HG02759 (cell line): ENCODE measurements around the gene SH3RF1.

Experiments
- ATAC-seq: cut with Tn5 transposase; IDR thresholded peaks from one replicate; pipeline ENCODE4 v1.9.1; 2021; ENCODE audit warnings: mild to moderate bottlenecking, moderate library complexity; ENCODE audit not compliant: unreplicated experiment

The SH3RF1 gene

GRCh38 chr4:169139021-169139420, 131.7 kb downstream of the SH3RF1 start:
- ATAC-seq, result no peak

- ATAC-seq, result no peak
These were observed 133.2 kb downstream of the SH3RF1 start for GRCh38 chr4:169137558-169137920.

GRCh38 chr4:169136796-169137557, 133.8 kb downstream of the SH3RF1 start:
- no peak for ATAC-seq

GRCh38 chr4:169136330-169136729, 134.4 kb downstream of the SH3RF1 start:
- ATAC-seq, result no peak

GRCh38 chr4:169135776-169136175, 135.0 kb downstream of the SH3RF1 start:
- no peak for ATAC-seq

GRCh38 chr4:169133932-169134331, 136.8 kb downstream of the SH3RF1 start:
- no peak for ATAC-seq

GRCh38 chr4:169132561-169133305, 138.0 kb downstream of the SH3RF1 start:
- no peak for ATAC-seq

- no peak for ATAC-seq
These were observed 139.1 kb downstream of the SH3RF1 start for GRCh38 chr4:169131556-169132208.

GRCh38 chr4:169128902-169129301, 141.9 kb downstream of the SH3RF1 start:
- no peak for ATAC-seq

- ATAC-seq, result no peak
These were observed 143.4 kb downstream of the SH3RF1 start for GRCh38 chr4:169127314-169127713.

GRCh38 chr4:169124661-169125060, 146.1 kb downstream of the SH3RF1 start:
- no peak for ATAC-seq

- no peak for ATAC-seq
These were observed 148.3 kb downstream of the SH3RF1 start for GRCh38 chr4:169122422-169122821.

- no peak for ATAC-seq
These were observed 148.8 kb downstream of the SH3RF1 start for GRCh38 chr4:169121861-169122382.

- no peak for ATAC-seq
These were observed 150.1 kb downstream of the SH3RF1 start for GRCh38 chr4:169120624-169121023.

- ATAC-seq, result no peak
These were observed 151.2 kb downstream of the SH3RF1 start for GRCh38 chr4:169119536-169119935.

GRCh38 chr4:169117591-169118081, 153.1 kb downstream of the SH3RF1 start:
- no peak for ATAC-seq

GRCh38 chr4:169116270-169116901, 154.4 kb downstream of the SH3RF1 start:
- no peak for ATAC-seq

GRCh38 chr4:169115897-169116254, 154.9 kb downstream of the SH3RF1 start:
- no peak for ATAC-seq

GRCh38 chr4:169115144-169115896, 155.4 kb downstream of the SH3RF1 start:
- no peak for ATAC-seq

GRCh38 chr4:169114341-169114974, 156.3 kb downstream of the SH3RF1 start:
- ATAC-seq, result no peak
